Peyer's patch (tissue), 4 donors: Measurements from ENCODE around the gene AK1.
"Not testable (repeated sequence)": the region's sequence is repeated elsewhere in the genome, so short reads cannot be mapped to it uniquely, and the experiment has no call there.

Source experiments
- CTCF ChIP-seq, 6 experiments: fragments of 450-650 bp in 4 of 6; fragments of 200-600 bp in 2 of 6; sonication (generic) in 1 of 6; IDR thresholded peaks; one replicate each; pipeline ENCODE4 v1.5.1; 2017 to 2019; ENCODE audit warnings: antibody characterized with exemption in 6 of 6, mild to moderate bottlenecking in 3 of 6, moderate library complexity in 1 of 6
- POLR2A ChIP-seq, 2 donors: fragments of 450-650 bp; IDR thresholded peaks; one replicate each; pipeline ENCODE4 v1.5.1; 2017; ENCODE audit warnings: antibody characterized with exemption in 2 of 2, mild to moderate bottlenecking in 2 of 2, moderate library complexity in 2 of 2

DNA sequence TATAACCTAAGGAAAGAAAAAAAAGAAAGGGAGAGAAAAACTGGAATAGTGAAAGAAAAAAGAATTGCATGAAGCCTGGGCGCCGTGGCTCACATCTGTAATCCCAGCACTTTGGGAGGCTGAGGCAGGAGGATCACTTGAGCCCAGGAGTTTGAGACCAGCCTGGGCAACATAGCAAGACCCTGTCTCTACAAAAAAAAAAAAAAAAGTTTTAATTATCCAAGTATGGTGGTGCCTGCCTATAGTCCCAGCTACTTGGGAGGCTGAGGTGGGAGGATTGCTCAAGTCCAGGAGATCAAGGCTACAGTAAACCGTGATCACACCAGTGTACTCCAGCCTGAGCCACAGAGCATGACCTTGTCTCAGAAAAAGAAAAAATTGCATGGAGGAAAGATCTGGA lies 4.2 kb upstream of the AK1 start:
- not testable (repeated sequence) for TF ChIP-seq CTCF, POLR2A (IDR thresholded peaks at IDR 0.05)
